ENCODE measurements around the gene DDR1.
"Not testable (repeated sequence)": the region's sequence is repeated elsewhere in the genome, so short reads cannot be mapped to it uniquely, and the experiment has no call there.

The DDR1 gene

GRCh38 chr6:30894935-30895334, 10.6 kb downstream of the DDR1 start:
- DNase-seq (ENCODE audit: low read depth): no peak

GRCh38 chr6:30895343-30895742, 11.0 kb downstream of the DDR1 start:
- DNase-seq (ENCODE audit: low read depth): no peak

DNA sequence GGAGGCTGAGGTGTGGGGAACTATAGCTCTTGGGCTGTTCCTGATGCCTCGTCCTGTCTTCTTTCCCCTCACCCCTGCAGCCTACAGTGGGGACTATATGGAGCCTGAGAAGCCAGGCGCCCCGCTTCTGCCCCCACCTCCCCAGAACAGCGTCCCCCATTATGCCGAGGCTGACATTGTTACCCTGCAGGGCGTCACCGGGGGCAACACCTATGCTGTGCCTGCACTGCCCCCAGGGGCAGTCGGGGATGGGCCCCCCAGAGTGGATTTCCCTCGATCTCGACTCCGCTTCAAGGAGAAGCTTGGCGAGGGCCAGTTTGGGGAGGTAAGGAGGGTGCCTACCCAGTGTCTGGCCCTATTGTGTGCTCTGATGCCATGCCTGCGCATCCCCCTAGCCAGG, 12.2 kb downstream of the DDR1 start:
- no peak for DNase-seq (ENCODE audit: low read depth)

GRCh38 chr6:30897882-30898281, 13.6 kb downstream of the DDR1 start:
- no peak for DNase-seq (ENCODE audit: low read depth)

DNA sequence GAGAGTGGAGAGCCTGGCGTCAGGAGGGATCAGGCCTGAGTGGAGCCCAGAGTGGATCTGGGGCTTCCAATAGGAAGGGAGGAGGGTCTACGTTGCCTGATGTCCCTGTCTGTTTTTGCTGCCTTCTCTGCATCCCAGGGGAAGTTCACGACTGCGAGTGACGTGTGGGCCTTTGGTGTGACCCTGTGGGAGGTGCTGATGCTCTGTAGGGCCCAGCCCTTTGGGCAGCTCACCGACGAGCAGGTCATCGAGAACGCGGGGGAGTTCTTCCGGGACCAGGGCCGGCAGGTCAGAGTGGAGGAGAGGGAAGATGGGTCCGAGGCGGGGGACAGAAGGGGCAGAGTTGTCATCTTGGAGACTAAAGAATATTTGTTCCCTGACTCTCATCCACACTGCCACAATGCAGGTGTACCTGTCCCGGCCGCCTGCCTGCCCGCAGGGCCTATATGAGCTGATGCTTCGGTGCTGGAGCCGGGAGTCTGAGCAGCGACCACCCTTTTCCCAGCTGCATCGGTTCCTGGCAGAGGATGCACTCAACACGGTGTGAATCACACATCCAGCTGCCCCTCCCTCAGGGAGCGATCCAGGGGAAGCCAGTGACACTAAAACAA, 14.5 kb downstream of the DDR1 start:
- DNase-seq (ENCODE audit: low read depth): no peak

- DNase-seq (ENCODE audit: low read depth): no peak
Observed at GRCh38 chr6:30900863-30901417, 16.6 kb downstream of the DDR1 start.

DNA sequence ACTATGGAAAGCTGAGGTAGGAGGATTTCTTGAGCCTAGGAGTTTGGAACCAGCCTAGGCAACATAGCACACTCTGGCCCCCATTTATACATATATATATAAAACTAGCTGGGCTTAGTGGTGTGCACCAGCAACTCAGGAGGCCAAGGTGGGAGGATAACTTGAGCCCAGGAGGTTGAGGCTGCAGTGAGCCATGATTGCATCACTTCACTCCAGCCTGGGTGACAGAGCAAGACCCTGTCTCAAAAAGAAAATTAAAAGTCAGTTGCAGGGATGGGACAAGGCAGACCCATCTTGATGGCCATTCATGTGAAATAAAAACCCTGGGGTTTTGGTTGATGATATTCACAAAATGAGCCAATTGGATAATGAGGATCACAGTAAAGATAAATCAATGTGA, 17.1 kb downstream of the DDR1 start:
- DNase-seq (ENCODE audit: low read depth): no peak

DNA sequence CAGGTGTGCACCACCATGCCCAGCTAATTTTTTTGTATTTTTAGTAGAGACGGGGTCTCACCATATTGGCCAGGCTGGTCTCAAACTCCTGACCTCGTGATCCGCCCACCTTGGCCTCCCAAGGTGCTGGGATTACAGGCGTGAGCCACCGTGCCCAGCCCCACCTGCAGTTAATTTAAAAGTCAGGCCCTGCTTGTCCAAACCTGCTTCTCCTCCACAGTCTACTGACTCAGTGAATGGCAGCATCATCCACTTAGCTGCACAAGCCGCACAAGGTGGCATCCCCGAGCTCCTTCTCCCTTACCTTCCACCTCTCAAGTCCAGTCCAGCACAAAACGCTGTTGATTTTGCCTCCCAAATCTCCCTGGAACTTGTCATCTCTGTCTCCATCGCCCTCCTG, 17.9 kb downstream of the DDR1 start:
- DNase-seq (ENCODE audit: low read depth): not testable (repeated sequence)

DNA sequence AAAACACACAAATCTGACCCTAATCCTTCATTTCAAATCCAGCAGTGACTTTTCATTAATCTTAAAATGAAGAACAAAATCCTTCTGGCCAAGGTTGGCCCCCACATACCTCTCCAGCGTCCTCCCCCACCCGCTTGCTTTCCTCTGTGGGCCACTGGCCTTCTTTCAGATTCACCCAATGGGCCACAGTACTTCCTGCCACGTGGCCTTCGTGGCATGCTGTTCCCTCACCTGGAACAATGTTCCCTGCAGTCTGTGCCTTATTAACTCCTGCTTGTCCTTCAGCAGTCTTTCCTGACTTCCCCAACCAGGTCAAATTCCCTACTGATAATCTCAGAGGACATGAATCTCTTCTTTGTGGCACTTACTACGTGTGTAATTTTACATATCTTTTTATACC, 18.4 kb downstream of the DDR1 start:
- no peak for DNase-seq (ENCODE audit: low read depth)

- DNase-seq (ENCODE audit: low read depth): no peak
Observed at GRCh38 chr6:30903236-30903635, 18.9 kb downstream of the DDR1 start.

DNA sequence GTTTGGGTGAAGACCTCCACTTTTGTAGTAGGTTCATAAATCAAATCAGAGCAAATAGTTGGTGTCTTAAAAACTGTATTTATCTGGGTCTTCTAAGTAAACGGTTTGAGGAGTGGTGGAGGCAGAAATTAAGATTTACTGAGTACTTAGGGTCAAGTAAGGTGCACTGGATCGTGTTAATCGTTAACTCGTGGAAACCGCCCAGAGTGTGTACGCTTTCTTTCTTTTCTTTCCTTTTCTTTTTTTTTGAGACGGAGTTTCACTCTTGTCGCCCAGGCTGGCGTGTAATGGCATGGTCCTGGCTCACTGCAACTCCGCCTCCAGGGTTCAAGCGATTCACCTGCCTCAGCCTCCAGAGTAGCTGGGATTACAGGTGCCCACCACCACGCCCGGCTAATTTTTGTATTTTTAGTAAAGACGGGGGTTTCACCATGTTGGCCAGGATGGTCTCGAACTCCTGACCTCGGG, 23.0 kb downstream of the DDR1 start:
- DNase-seq (ENCODE audit: low read depth): not testable (repeated sequence)

- peak; percentile 75 for DNase-seq (ENCODE audit: low read depth)
Observed at GRCh38 chr6:30907758-30908591, 23.7 kb downstream of the DDR1 start, which contains the start of gene GTF2H4. TSS of gene GTF2H4 (plus strand) at chr6:30908207.

DNA sequence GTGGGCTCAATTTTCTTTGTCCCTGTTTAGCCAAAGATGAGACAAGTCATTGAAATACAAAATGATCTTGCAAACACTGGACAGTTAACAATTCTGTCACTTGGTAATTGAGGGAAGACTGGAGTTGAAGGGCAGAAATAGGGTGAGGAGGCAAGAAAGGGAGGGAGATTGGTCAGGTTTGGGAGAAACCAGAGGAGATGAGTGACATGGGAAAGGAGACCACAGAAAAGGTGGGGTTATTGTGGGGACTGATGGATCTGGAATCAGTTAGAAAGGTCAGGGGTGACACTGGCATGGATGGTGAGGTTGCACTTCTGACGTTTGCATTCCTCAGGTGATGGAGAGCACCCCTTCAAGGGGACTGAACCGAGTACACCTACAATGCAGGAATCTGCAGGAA, 24.4 kb downstream of the DDR1 start:
- DNase-seq (ENCODE audit: low read depth): no peak

DNA sequence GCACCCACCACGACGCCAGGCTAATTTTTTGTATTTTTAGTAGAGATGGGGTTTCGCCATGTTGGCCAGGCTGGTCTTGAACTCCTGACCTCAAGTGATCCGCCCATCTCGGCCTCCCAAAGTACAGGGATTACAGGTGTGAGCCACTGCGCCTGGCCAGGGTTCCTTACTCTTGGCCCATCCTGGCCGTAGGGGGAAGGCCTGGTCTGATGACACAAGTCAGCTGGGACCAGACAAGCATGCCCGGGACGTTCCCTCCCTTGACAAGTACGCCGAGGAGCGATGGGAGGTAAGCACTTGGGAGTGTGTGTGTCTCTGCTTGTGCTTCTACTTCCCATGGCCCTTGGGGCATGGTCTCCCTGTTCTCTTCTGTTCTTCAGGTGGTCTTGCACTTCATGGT, 26.2 kb downstream of the DDR1 start:
- not testable (repeated sequence) for DNase-seq (ENCODE audit: low read depth)

GRCh38 chr6:30912746-30913520, 28.6 kb downstream of the DDR1 start:
- DNase-seq (ENCODE audit: low read depth): no peak

DNA sequence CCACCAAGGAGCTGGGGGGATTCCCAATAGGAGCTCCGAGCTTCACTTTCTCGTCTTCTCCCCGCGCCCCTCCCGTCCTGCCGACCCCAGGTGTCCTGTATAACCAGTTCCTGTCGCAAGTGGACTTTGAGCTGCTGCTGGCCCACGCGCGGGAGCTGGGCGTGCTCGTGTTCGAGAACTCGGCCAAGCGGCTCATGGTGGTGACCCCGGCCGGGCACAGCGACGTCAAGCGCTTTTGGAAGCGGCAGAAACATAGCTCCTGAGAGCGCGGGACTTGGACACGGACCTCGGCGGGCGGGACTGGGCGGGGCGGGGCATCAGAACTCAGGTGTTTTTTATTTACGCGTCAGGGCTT, 29.4 kb downstream of the DDR1 start:
- no peak for DNase-seq (ENCODE audit: low read depth)

- DNase-seq (ENCODE audit: low read depth): peak; percentile 78
Observed at GRCh38 chr6:30914076-30914853, 29.9 kb downstream of the DDR1 start, which contains the start of gene VARS2. TSS of gene VARS2 (plus strand) at chr6:30914238. CDS start at chr6:30914837, 599 bp downstream.

- DNase-seq (ENCODE audit: low read depth): no peak
Observed at GRCh38 chr6:30914854-30915590, 30.7 kb downstream of the DDR1 start.

DNA sequence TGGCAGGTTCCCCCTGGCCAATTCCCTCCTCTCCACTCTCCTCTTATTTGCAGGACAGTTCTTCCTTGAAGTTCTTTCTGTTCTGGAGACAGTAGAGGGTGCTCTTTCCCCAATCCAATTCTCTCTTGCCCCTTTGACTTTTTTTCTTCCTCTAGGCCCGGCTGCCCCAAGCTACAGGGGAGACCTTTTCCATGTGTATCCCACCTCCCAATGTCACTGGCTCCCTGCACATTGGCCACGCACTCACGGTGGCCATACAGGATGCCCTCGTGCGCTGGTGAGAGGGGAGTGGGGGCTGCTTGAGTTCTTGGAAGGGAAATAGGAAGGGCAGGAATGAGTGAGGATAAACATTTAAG, 31.2 kb downstream of the DDR1 start:
- no peak for DNase-seq (ENCODE audit: low read depth)

GRCh38 chr6:30917041-30917440, 32.7 kb downstream of the DDR1 start:
- DNase-seq (ENCODE audit: low read depth): no peak

- DNase-seq (ENCODE audit: low read depth): no peak
Observed at GRCh38 chr6:30917487-30917886, 33.2 kb downstream of the DDR1 start.
